ENCODE measurements around the gene ZNF296.

DNA sequence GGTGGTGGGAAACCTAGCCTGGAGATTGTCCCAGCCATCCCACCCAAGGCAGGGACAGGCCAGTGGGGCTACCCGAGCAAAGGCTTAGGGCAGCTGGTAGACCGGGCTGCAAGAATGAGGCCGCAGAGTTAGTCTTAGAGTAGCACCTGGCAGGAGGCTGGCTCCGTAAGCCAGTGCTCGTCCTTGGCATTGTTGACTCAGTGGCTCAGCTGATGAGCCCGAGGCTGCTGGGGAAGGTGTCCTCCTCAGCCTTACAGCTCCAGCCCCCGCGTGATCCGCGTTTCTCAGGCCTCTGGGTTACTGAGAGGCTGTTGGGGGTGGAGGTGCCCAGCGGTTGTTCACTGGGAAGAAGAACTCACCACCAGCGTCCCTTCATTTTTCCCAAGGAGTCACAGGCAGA, 41.4 kb upstream of the ZNF296 start:
- TF ChIP-seq, protein P1, sequence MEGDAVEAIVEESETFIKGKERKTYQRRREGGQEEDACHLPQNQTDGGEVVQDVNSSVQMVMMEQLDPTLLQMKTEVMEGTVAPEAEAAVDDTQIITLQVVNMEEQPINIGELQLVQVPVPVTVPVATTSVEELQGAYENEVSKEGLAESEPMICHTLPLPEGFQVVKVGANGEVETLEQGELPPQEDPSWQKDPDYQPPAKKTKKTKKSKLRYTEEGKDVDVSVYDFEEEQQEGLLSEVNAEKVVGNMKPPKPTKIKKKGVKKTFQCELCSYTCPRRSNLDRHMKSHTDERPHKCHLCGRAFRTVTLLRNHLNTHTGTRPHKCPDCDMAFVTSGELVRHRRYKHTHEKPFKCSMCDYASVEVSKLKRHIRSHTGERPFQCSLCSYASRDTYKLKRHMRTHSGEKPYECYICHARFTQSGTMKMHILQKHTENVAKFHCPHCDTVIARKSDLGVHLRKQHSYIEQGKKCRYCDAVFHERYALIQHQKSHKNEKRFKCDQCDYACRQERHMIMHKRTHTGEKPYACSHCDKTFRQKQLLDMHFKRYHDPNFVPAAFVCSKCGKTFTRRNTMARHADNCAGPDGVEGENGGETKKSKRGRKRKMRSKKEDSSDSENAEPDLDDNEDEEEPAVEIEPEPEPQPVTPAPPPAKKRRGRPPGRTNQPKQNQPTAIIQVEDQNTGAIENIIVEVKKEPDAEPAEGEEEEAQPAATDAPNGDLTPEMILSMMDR (IDR thresholded peaks at IDR 0.05; ENCODE audit: insufficient read depth, low read depth, low read length) = no peak
- no peak for TF ChIP-seq EZH2 (IDR thresholded peaks at IDR 0.05; ENCODE audit: insufficient read depth, low read length)
